NOMO-1 treated with dmso at 0.1 percent for 144 hours (cell line): ENCODE measurements around the gene TXNDC2.
"Not testable (repeated sequence)": the region's sequence is repeated elsewhere in the genome, so short reads cannot be mapped to it uniquely, and the experiment has no call there.

Experiments used
- DNase-seq: peaks from one replicate; lab custom pipeline; 2025; ENCODE audit not compliant: unreplicated experiment; lab: John Stamatoyannopoulos, UW

Gene TXNDC2

DNA sequence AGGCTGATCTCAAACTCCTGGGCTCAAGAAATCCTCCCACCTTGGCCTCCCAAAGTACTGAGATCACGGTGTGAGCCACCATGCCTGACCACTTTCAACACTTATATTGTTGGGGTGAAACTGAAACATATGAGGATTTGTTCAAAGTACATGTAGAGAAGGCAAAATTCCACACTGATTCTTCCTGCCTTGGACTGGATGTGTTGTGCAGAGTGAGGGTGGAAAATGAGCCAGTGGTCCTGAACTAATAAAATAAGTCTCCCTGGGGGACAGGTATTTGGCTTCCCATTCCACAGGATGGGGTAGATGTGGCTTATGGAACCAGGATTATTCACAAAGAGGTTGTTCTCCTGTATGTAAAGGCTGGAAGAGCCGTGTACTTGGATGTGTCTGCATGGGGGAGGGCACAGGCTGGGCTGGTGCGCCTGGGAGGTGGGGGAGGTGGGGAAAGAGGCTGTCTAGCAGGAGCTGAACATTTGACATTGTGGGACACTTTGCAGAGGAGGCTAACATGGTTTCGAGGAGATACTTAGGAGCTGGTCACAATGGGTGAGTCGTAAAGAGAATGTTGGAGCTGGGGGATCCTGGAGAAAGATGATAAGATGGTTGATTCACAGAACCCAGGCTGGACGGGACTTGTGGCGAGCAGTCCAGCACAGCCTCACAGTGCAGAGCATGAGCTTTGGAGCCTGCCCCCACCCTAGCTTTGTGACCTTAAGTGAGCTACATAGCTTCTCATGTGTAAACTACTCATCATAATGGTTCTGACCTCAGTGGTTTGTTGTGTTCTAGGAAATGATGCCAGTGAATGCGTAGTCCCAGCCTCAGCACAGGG lies at the start of gene TXNDC2:
TXNDC2 (plus strand) TSS at position 804 of the 835 bp plus-strand sequence. CDS start 708 bp downstream, outside the sequence.
- DNase-seq = no peak

DNA sequence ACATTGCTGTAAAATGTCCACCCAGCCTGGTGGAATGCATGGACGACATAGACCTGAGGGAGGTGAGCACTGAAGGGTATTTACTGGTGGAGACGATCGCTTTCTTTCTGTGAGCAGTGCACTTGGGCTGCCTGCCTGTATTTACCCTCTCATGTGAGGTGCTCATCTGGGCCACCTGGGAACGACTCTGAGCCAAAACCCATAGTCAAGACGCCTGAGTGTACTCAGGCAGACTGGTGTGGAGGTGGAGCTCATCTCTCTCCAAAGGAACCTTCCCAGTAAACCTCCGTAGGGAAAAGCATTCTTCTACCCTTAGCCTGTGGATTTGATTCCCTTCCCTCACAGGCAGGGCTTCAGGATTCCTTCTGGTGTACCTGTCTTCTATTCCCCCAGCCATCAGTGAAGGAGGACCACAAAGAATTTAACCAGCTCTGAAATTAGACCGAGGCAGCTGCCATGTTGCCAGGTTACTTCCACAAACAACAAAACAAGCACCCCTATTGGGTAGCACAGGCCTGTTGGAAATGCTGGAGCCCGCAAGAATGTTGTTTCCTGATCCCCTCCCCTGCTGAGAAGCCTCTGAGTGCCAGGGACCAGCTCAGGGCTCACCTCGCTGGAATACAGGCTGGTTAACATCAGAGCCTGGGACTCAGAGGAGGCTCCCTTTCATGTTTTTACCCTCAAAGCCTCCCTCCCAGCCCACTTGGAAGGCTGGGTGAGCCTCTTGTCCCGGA lies 47.5 kb upstream of the TXNDC2 start:
- DNase-seq = no peak

GRCh38 chr18:9839211-9839610 lies 46.6 kb upstream of the TXNDC2 start:
- DNase-seq = no peak

DNA sequence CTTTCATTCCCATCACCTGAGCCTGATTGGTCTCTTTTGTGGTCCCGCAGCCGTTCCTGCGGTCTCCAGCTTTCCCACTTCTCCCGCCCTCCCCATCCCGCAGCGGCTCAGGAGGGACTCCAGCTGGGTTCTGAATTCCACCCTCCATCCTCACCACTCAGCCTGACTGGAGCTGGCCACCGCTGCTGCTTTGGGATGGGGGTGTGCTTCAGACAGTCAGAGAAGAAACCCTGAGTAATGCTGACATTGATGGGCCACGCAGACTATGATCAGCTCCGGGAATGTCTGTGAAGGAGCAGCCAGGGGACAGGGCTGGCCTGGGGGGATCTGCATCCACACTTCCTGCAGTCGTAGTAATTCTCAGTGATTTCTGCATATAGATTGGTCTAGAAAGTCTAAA lies 45.9 kb upstream of the TXNDC2 start:
- no peak for DNase-seq

- DNase-seq = no peak
Measured at GRCh38 chr18:9841752-9842151, 44.0 kb upstream of the TXNDC2 start.

DNA sequence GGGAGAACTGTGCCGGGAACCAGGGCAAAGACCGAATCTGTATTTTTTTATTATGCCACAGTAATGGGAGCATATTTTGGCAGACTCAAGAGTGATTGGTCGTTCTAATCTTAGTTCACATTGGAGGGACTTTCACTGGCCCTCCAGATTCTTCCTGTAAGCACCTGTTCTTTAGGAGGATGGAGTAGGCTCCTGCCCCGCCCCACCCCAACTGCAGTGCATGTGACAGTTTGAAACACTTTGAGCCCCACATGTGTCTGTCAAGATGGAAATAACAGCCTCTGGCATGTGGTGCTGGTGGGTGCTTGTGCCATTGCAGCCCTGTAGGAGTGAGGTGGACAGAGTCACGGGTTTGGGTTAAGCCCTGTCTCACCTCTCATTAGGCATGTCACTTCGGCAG lies 43.3 kb upstream of the TXNDC2 start:
- no peak for DNase-seq

DNA sequence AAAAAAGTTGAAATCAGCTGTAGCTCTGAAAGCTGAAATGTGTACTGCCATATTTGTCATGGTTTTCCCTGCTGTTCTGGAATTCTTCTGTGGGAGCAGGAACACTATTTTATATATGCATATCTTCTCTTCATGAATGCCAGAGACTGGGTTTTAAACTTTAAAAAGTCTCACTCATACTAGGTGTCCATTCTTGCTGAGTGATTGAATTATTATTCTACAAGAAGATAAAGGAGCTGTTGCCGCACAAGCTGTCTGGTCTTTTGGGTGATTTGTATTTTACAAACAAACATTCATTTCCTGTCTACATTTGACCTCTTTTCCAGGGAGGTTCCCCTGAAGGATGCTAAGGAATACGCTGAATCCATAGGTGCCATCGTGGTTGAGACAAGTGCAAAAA lies 40.5 kb upstream of the TXNDC2 start:
- DNase-seq = no peak

GRCh38 chr18:9846162-9846925 lies 39.4 kb upstream of the TXNDC2 start:
- no peak for DNase-seq

- no peak for DNase-seq
Measured at GRCh38 chr18:9848170-9848879, 37.4 kb upstream of the TXNDC2 start.

GRCh38 chr18:9849407-9850283 lies 36.1 kb upstream of the TXNDC2 start:
- DNase-seq = peak; percentile 29

DNA sequence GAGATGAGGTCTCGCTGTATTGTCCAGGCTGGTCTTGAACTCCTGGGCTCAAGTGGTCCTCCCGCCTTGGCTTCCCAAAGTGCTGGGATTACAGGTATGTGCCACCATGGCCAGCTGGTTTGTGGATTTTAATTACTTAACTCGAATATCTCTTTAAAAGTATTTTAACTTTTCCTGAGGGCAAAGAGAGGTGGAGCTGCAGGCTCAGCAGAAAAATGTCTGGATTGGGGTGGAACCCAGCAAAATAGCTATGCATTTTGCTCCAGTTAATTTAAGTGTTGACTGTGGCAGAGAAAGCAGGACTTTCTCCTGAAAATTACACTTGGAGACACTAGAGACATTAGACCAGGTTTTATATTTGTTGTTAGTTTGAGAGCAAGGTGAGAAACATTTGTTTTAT lies 35.5 kb upstream of the TXNDC2 start:
- DNase-seq = no peak

- no peak for DNase-seq
Measured at GRCh38 chr18:9851511-9851910, 34.3 kb upstream of the TXNDC2 start.

GRCh38 chr18:9852266-9853081 lies 33.3 kb upstream of the TXNDC2 start:
- no peak for DNase-seq

DNA sequence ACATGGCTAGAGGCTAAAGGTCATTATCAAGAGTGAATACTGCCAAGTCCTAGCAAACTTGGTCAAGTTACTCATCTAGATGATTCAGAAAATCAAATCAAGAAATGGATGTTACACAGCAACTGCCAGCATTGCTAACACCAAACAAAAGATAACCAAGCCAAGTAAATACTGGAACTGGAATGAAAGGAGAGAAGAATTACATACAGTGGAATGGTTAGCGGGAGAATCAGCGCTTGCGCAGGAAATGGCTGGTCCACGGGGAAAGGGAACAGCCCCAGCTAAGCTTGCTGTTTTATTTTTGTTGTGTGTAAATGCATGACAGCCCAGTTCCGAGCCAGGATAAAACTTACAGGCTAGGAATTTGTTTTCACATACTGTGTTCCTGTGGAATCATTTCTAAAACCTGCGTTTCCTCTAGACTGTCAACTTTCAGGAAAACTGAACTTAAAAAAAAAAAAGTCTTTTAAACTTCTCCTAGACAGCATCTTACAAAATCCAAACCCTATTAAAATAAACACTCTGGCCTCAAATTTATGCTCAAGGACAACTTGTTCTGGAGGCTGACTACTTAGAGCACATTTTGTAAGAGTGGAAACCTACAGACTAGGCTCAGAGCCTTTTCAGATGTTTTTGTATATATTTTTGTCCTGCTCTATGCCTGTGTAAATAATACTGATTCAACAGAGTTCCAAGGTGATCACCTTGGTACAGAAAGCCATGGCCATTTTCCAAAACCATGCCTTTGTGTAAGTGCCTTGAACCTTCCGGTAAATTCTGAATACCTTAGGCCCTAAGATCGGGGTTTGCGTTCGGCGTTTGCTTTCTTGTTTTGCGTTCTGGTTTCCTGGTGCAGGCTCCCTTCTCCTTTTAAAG lies 30.7 kb upstream of the TXNDC2 start:
- DNase-seq = no peak

- no peak for DNase-seq
Measured at GRCh38 chr18:9855681-9856080, 30.1 kb upstream of the TXNDC2 start.

DNA sequence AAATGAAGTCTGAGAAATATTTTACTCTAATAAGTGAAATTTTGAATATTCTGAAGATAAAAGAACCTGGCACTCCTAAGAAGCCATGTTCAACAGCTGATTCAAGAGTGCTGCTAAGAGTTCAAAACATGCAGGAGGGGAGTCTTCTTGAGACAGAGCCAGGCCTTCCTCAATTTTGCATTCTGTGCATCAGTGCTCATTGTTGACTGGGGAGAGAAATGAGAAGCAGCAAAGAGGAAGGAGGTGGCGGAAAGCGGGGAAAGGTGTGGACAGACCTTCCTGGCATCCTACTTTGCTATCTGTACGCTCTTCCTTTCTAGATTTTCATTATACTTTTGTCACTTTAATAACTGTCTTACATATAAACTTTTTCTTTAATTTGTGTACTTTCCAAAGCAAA lies 29.7 kb upstream of the TXNDC2 start:
- peak; percentile 33 for DNase-seq

DNA sequence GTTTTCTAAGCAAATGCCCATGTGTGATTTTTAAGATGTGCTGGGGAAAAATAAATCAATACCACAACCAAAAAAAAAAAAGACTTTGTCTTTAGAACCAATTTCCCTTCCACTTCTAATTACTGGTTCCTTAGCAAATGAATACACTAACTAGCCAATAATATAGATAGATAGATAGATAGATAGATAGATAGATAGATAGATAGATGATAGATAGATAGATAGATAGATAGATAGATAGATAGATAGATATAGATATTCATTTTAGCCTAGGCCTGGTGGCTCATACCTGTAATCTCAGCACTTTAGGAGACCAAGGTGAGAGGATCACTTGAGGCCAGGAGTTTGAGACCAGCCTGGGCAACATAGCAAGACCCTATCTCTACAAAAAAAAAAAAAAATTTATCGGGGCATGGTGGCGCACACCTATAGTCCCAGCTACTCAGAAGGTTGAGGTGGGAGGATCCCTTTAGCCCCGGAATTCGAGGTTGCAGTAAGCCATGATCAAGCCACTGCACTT lies 28.2 kb upstream of the TXNDC2 start:
- DNase-seq = not testable (repeated sequence)

DNA sequence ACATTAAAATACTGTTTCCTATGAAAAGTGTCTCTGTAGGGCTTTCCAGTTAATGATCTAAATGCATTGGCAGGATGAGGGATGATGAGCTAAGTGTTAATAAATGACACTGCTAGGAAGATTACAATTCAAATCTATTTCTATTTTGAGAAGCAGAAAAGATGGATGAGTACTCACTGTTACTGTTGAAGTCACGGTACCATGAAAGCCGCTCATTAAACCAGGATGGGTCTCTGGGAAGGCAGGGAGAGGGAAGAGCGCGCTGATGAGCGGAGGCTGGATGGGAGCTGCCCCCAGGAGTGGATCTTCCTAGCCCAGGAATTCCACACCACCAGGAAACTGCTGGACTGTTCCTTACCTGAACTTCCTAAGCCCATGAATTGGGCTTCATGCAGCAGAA lies 27.1 kb upstream of the TXNDC2 start:
- DNase-seq = no peak
